ENCODE data around the gene SPART.

DNA sequence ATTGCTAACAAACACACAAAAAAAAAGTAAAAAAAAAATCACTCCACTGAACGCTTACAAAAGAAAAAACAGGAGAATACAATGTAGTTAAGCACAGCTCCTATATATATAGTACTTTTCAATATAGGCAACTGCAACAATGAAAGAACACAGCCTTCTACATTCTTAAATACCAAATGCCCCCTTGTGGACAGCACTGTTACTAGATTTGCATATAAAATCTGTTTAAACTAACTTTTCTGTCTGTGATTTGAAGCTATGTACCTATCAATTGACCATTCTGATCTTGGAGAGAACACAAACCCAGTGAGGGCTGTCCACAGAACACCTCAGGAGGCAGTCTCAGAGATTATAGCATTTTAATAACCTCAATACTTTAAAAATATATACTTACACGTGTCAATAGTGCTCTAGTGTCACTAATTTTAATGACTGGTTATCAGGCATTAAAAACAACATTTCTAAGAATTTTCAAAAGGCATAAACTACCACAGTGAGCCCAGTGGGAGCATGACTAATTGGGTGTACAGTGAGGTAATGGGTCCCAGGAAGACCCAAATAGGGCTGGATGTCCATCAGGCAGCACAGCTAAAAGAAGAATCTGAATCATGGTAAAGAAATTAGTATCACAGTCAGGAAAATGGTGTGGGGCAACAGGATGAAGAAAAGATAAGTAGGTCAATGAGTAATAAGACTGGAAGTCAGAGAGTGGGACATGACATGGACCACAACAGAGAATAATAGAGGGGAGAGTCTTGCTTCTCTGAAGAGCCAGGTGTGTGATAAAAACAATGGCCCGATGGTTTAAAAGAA, 70.8 kb downstream of the SPART start:
- TF ChIP-seq, protein P1, sequence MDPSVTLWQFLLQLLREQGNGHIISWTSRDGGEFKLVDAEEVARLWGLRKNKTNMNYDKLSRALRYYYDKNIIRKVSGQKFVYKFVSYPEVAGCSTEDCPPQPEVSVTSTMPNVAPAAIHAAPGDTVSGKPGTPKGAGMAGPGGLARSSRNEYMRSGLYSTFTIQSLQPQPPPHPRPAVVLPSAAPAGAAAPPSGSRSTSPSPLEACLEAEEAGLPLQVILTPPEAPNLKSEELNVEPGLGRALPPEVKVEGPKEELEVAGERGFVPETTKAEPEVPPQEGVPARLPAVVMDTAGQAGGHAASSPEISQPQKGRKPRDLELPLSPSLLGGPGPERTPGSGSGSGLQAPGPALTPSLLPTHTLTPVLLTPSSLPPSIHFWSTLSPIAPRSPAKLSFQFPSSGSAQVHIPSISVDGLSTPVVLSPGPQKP (IDR thresholded peaks at IDR 0.05; ENCODE audit: low read depth, low read length) = no peak
- TF ChIP-seq, protein P2, sequence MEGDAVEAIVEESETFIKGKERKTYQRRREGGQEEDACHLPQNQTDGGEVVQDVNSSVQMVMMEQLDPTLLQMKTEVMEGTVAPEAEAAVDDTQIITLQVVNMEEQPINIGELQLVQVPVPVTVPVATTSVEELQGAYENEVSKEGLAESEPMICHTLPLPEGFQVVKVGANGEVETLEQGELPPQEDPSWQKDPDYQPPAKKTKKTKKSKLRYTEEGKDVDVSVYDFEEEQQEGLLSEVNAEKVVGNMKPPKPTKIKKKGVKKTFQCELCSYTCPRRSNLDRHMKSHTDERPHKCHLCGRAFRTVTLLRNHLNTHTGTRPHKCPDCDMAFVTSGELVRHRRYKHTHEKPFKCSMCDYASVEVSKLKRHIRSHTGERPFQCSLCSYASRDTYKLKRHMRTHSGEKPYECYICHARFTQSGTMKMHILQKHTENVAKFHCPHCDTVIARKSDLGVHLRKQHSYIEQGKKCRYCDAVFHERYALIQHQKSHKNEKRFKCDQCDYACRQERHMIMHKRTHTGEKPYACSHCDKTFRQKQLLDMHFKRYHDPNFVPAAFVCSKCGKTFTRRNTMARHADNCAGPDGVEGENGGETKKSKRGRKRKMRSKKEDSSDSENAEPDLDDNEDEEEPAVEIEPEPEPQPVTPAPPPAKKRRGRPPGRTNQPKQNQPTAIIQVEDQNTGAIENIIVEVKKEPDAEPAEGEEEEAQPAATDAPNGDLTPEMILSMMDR (IDR thresholded peaks at IDR 0.05) = peak; percentile 50
